Astrocyte (in vitro differentiated cells and primary cell): ENCODE measurements around the gene RUFY2. TPM values are rescaled to one million over a fixed set of nuclear protein-coding genes. Genes with fewer than 3 reads are reported as not detected.

ENCODE experiments used
- DNase-seq: peaks from one replicate; pipeline ENCODE4 v3.0.0-alpha.2; 2010; ENCODE audit warnings: low read depth
- FAIRE-seq: peaks from 2 replicates; lab custom pipeline; 2011; peaks lifted over from hg19 to GRCh38; lab: Jason Lieb, UNC
- H2AFZ ChIP-seq: 2 replicates; pipeline ENCODE4 v1.6.0; 2012; ENCODE audit warnings: low read depth, low read length, inconsistent platforms
- H3K27ac ChIP-seq: 2 replicates; pipeline ENCODE4 v1.5.1; 2011; ENCODE audit warnings: low read depth, low read length, inconsistent platforms
- H3K27me3 ChIP-seq: 2 replicates; pipeline ENCODE4 v1.6.0; 2011; ENCODE audit warnings: low read length, inconsistent platforms; ENCODE audit not compliant: insufficient read depth
- H3K36me3 ChIP-seq: 2 replicates; pipeline ENCODE4 v1.5.1; 2011; ENCODE audit warnings: low read length, inconsistent platforms; ENCODE audit not compliant: insufficient read depth
- H3K4me1 ChIP-seq: 2 replicates; pipeline ENCODE4 v1.5.1; 2011; ENCODE audit warnings: low read length, inconsistent platforms; ENCODE audit not compliant: insufficient read depth
- H3K4me2 ChIP-seq: 2 replicates; pipeline ENCODE4 v1.6.0; 2012; ENCODE audit warnings: low read length, inconsistent platforms
- H3K4me3 ChIP-seq: 2 replicates; pipeline ENCODE4 v1.5.1; 2011; ENCODE audit warnings: low read depth, mild to moderate bottlenecking, low read length, inconsistent platforms; ENCODE audit not compliant: insufficient read depth
- H3K79me2 ChIP-seq: 2 replicates; pipeline ENCODE4 v1.6.0; 2012; ENCODE audit warnings: mild to moderate bottlenecking, low read length, inconsistent platforms; ENCODE audit not compliant: insufficient read depth
- H3K9ac ChIP-seq: 2 replicates; pipeline ENCODE4 v1.6.0; 2012; ENCODE audit warnings: mild to moderate bottlenecking, low read length, inconsistent platforms
- H3K9me3 ChIP-seq: 2 replicates; pipeline ENCODE4 v1.5.1; 2012; ENCODE audit warnings: low read depth, mild to moderate bottlenecking, low read length, inconsistent platforms; ENCODE audit not compliant: insufficient read depth
- H4K20me1 ChIP-seq: 2 replicates; pipeline ENCODE4 v1.6.0; 2012; ENCODE audit warnings: low read length, inconsistent platforms; ENCODE audit not compliant: insufficient read depth
- H3K27ac Mint-ChIP-seq: one replicate; pipeline ENCODE4 v1.8.0; 2021; ENCODE audit warnings: mild to moderate bottlenecking, mixed read lengths; ENCODE audit not compliant: unreplicated experiment
- H3K27me3 Mint-ChIP-seq: one replicate; pipeline ENCODE4 v1.8.0; 2021; ENCODE audit warnings: low read depth, mixed read lengths; ENCODE audit not compliant: unreplicated experiment
- H3K36me3 Mint-ChIP-seq: one replicate; pipeline ENCODE4 v1.8.0; 2021; ENCODE audit warnings: low read depth, mixed read lengths; ENCODE audit not compliant: unreplicated experiment
- H3K4me1 Mint-ChIP-seq: one replicate; pipeline ENCODE4 v1.8.0; 2021; ENCODE audit warnings: low read depth, mixed read lengths; ENCODE audit not compliant: unreplicated experiment
- H3K4me3 Mint-ChIP-seq: one replicate; pipeline ENCODE4 v1.8.0; 2021; ENCODE audit warnings: mild to moderate bottlenecking, moderate library complexity, mixed read lengths; ENCODE audit not compliant: unreplicated experiment
- H3K9me3 Mint-ChIP-seq: one replicate; pipeline ENCODE4 v1.8.0; 2021; ENCODE audit warnings: mild to moderate bottlenecking, mixed read lengths; ENCODE audit not compliant: unreplicated experiment
- CTCF ChIP-seq: IDR thresholded peaks from 2 replicates; pipeline ENCODE4 v1.5.1; 2011; ENCODE audit warnings: low read depth, mild to moderate bottlenecking, inconsistent platforms, low read length, moderate library complexity; ENCODE audit not compliant: insufficient read depth
- EZH2 ChIP-seq: IDR thresholded peaks from 2 replicates; pipeline ENCODE4 v1.6.1; 2012; ENCODE audit warnings: mild to moderate bottlenecking, low read length, inconsistent platforms; ENCODE audit not compliant: insufficient read depth
- total RNA-seq: library from RNA; stranded (reverse); gene quantifications from 2 replicates; pipeline ENCODE4 v1.2.1, GENCODE V29; 2021

Gene RUFY2
- total RNA-seq, 1 donor from 2014 or later: 21.7 TPM

GRCh38 chr10:68332259-68333057 is 74.6 kb downstream of the RUFY2 start, which contains the start of gene PBLD:
TSS of gene PBLD (minus strand) at chr10:68332928. CDS start at chr10:68306844, 26,084 bp downstream.
- Mint-ChIP-seq H3K27me3 (no peaks in the 10 kb centered on the region), H3K9me3 (peaks cover 2% of the 10 kb centered on the region), H3K4me1 (peaks cover 29% of the 10 kb centered on the region), H3K36me3 (no peaks in the 10 kb centered on the region), H3K27ac (peak within 1 kb of the TSS; percentile 100), H3K4me3 (peak within 1 kb of the TSS; percentile 97)
- DNase-seq: peak; percentile 70
- TF ChIP-seq CTCF (peak; percentile 31), EZH2 (no peak)
- H3K4me3 ChIP-seq: peak within 1 kb of the TSS; percentile 78
- no peaks in the 10 kb centered on the region for H3K27me3 ChIP-seq
- H2AFZ ChIP-seq: no peak within 1 kb of the TSS
- H3K9ac ChIP-seq: peak within 1 kb of the TSS; percentile 100
- no peak for FAIRE-seq
- no peaks in the 10 kb centered on the region for H3K9me3 ChIP-seq
- H3K36me3 ChIP-seq: peaks cover 9% of the 10 kb centered on the region
- H4K20me1 ChIP-seq: peaks cover 47% of the 10 kb centered on the region
- H3K4me2 ChIP-seq: peak within 1 kb of the TSS; percentile 89
- H3K4me1 ChIP-seq: peaks cover 39% of the 10 kb centered on the region
- H3K27ac ChIP-seq: peak within 1 kb of the TSS; percentile 97
- peaks cover 62% of the 10 kb centered on the region for H3K79me2 ChIP-seq

- Histone ChIP-seq H4K20me1 (peaks cover 39% of the 10 kb centered on the region), H3K27ac (peak within 1 kb of the TSS; percentile 97), H3K4me1 (peaks cover 31% of the 10 kb centered on the region), H3K9ac (peak within 1 kb of the TSS; percentile 100), H3K4me2 (peak within 1 kb of the TSS; percentile 89), H3K27me3 (no peaks in the 10 kb centered on the region), H2AFZ (peak within 1 kb of the TSS; percentile 80), H3K36me3 (peaks cover 7% of the 10 kb centered on the region), H3K9me3 (no peaks in the 10 kb centered on the region), H3K79me2 (peaks cover 54% of the 10 kb centered on the region), H3K4me3 (peak within 1 kb of the TSS; percentile 78)
- peaks cover 2% of the 10 kb centered on the region for H3K9me3 Mint-ChIP-seq
- FAIRE-seq (no peak), DNase-seq (peak; percentile 86)
- peak within 1 kb of the TSS; percentile 97 for H3K4me3 Mint-ChIP-seq
- no peak for TF ChIP-seq EZH2
- peaks cover 24% of the 10 kb centered on the region for H3K4me1 Mint-ChIP-seq
- peak within 1 kb of the TSS; percentile 100 for H3K27ac Mint-ChIP-seq
- no peaks in the 10 kb centered on the region for H3K27me3 Mint-ChIP-seq
- no peaks in the 10 kb centered on the region for H3K36me3 Mint-ChIP-seq
Measured at GRCh38 chr10:68331455-68332258, 75.4 kb downstream of the RUFY2 start, which contains the start of gene HNRNPH3. TSS of gene HNRNPH3 (plus strand) at chr10:68332064. CDS start at chr10:68337222, 5,158 bp downstream.

DNA sequence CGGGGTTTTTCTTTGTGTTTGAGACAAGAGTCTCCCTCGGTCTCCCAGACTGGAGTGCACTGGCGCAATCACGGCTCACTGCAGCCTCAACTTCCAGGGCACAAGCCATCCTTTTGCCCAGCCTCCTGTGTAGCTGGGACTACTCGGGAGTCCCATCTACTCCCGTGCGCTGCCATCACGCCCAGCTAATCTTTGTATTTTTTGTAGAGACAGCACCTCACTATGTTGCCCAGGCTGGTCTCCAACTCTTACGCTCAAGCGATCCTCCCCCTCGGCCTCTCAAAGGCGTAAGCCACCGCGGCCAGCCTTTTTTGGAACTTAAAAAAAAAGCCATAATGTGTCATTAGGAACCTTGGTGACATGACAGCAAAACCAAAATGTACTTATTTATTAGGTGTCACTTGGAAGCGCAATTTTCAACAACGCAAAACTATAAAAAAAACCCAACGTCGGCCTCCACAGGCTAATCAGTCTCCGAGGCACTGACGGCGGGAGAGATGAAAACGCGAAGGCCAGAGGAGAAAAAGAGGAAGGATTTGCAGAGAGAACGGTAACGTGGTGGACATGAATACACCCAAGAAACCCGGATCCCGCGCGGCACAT is 76.1 kb downstream of the RUFY2 start:
- FAIRE-seq: no peak
- H3K27me3 ChIP-seq: no peaks in the 10 kb centered on the region
- peaks cover 32% of the 10 kb centered on the region for H4K20me1 ChIP-seq
- H3K27ac ChIP-seq: peak overlapping the region; percentile 97
- H3K4me1 Mint-ChIP-seq: peaks cover 18% of the 10 kb centered on the region
- H3K4me3 ChIP-seq: peak overlapping the region; percentile 78
- H2AFZ ChIP-seq: peak overlapping the region; percentile 80
- peaks cover 2% of the 10 kb centered on the region for H3K9me3 Mint-ChIP-seq
- peak; percentile 14 for DNase-seq
- peaks cover 47% of the 10 kb centered on the region for H3K79me2 ChIP-seq
- H3K4me3 Mint-ChIP-seq: peak overlapping the region; percentile 97
- peaks cover 27% of the 10 kb centered on the region for H3K4me1 ChIP-seq
- H3K27me3 Mint-ChIP-seq: no peaks in the 10 kb centered on the region
- H3K9ac ChIP-seq: peak overlapping the region; percentile 100
- no peaks in the 10 kb centered on the region for H3K36me3 Mint-ChIP-seq
- peaks cover 5% of the 10 kb centered on the region for H3K36me3 ChIP-seq
- H3K27ac Mint-ChIP-seq: peak overlapping the region; percentile 100
- no peaks in the 10 kb centered on the region for H3K9me3 ChIP-seq
- TF ChIP-seq CTCF (no peak), EZH2 (no peak)
- H3K4me2 ChIP-seq: peak overlapping the region; percentile 87
